ENCODE data around the gene CD151. TPM values are rescaled to one million over a fixed set of nuclear protein-coding genes. Genes with fewer than 3 reads are reported as not detected.

CD151 gene
- total RNA-seq, 1 experiment from 2014 or later: 226 TPM

- DNase-seq (ENCODE audit: low spot score): no peak
- in situ Hi-C loops (cut with HindIII; ENCODE audit: low sequenced_read_pairs): no loop called here
These were observed 22.6 kb upstream of the CD151 start for GRCh38 chr11:810040-810567.

- in situ Hi-C loops (cut with HindIII; ENCODE audit: low sequenced_read_pairs): no loop called here
- no peak for DNase-seq (ENCODE audit: low spot score)
These were observed 21.1 kb upstream of the CD151 start for GRCh38 chr11:811446-812245.

GRCh38 chr11:812390-812789 is 20.4 kb upstream of the CD151 start:
- DNase-seq (ENCODE audit: low spot score): no peak
- in situ Hi-C loops (cut with HindIII; ENCODE audit: low sequenced_read_pairs): no loop called here

- DNase-seq (ENCODE audit: low spot score): no peak
- in situ Hi-C loops (cut with HindIII; ENCODE audit: low sequenced_read_pairs): no loop called here
These were observed 19.7 kb upstream of the CD151 start for GRCh38 chr11:813072-813455.

GRCh38 chr11:813456-814096 is 19.2 kb upstream of the CD151 start:
- DNase-seq (ENCODE audit: low spot score): no peak
- in situ Hi-C loops (cut with HindIII; ENCODE audit: low sequenced_read_pairs): no loop called here

GRCh38 chr11:815675-816432 is 16.9 kb upstream of the CD151 start:
- no peak for DNase-seq (ENCODE audit: low spot score)
- in situ Hi-C loops (cut with HindIII; ENCODE audit: low sequenced_read_pairs): no loop called here

- in situ Hi-C loops (cut with HindIII; ENCODE audit: low sequenced_read_pairs): no loop called here
- DNase-seq (ENCODE audit: low spot score): no peak
These were observed 16.3 kb upstream of the CD151 start for GRCh38 chr11:816433-816779.

- no peak for DNase-seq (ENCODE audit: low spot score)
- in situ Hi-C loops (cut with HindIII; ENCODE audit: low sequenced_read_pairs): no loop called here
These were observed 14.2 kb upstream of the CD151 start, which contains the start of gene PNPLA2 for GRCh38 chr11:818396-819128. Gene PNPLA2, plus strand, starts transcription at chr11:818914. Its CDS starts 805 bp downstream, at chr11:819719.

GRCh38 chr11:819129-819931 is 13.4 kb upstream of the CD151 start:
- DNase-seq (ENCODE audit: low spot score): peak; percentile 93
- in situ Hi-C loops (cut with HindIII; ENCODE audit: low sequenced_read_pairs): no loop called here

GRCh38 chr11:819943-820649 is 12.7 kb upstream of the CD151 start:
- in situ Hi-C loops (cut with HindIII; ENCODE audit: low sequenced_read_pairs): no loop called here
- DNase-seq (ENCODE audit: low spot score): peak; percentile 85

GRCh38 chr11:820655-821511 is 11.9 kb upstream of the CD151 start:
- DNase-seq (ENCODE audit: low spot score): no peak
- in situ Hi-C loops (cut with HindIII; ENCODE audit: low sequenced_read_pairs): no loop called here

GRCh38 chr11:821512-822371 is 11.0 kb upstream of the CD151 start:
- in situ Hi-C loops (cut with HindIII; ENCODE audit: low sequenced_read_pairs): no loop called here
- DNase-seq (ENCODE audit: low spot score): peak; percentile 60

GRCh38 chr11:823441-824291 is 9.1 kb upstream of the CD151 start:
- in situ Hi-C loops (cut with HindIII; ENCODE audit: low sequenced_read_pairs): no loop called here
- no peak for DNase-seq (ENCODE audit: low spot score)

GRCh38 chr11:824292-824880 is 8.4 kb upstream of the CD151 start:
- in situ Hi-C loops (cut with HindIII; ENCODE audit: low sequenced_read_pairs): no loop called here
- no peak for DNase-seq (ENCODE audit: low spot score)

- in situ Hi-C loops (cut with HindIII; ENCODE audit: low sequenced_read_pairs): no loop called here
- DNase-seq (ENCODE audit: low spot score): no peak
These were observed 7.8 kb upstream of the CD151 start for GRCh38 chr11:824942-825341.
